Stomach smooth muscle (tissue), 2 donors: ENCODE measurements around the gene KRT78.
"Not testable (repeated sequence)": the region's sequence is repeated elsewhere in the genome, so short reads cannot be mapped to it uniquely, and the experiment has no call there.

Experiments
- H3K27ac ChIP-seq: one replicate; pipeline ENCODE4 v1.7.0; 2013; ENCODE audit warnings: mild to moderate bottlenecking, low read length, inconsistent platforms
- H3K27me3 ChIP-seq, 2 donors: one replicate each; pipeline ENCODE4 v1.7.0; 2013; ENCODE audit warnings: low read length in 2 of 2; ENCODE audit not compliant: insufficient read depth in 2 of 2, control insufficient read depth in 1 of 2
- H3K36me3 ChIP-seq, 2 donors: one replicate each; pipeline ENCODE4 v1.7.0; 2013; ENCODE audit warnings: low read length in 2 of 2; ENCODE audit not compliant: control insufficient read depth in 2 of 2, insufficient read depth in 2 of 2
- H3K4me1 ChIP-seq: one replicate; pipeline ENCODE4 v1.7.0; 2013; ENCODE audit warnings: low read length; ENCODE audit not compliant: control insufficient read depth, insufficient read depth
- H3K4me3 ChIP-seq, 2 donors: one replicate each; pipeline ENCODE4 v1.7.0; 2013; ENCODE audit warnings: low read length in 2 of 2
- H3K9ac ChIP-seq, 2 donors: one replicate each; pipeline ENCODE4 v1.7.0; 2013; ENCODE audit warnings: low read length in 2 of 2, mild to moderate bottlenecking in 1 of 2
- H3K9me3 ChIP-seq, 2 donors: one replicate each; pipeline ENCODE4 v1.7.0; 2013; ENCODE audit warnings: low read length in 2 of 2; ENCODE audit not compliant: control insufficient read depth in 2 of 2
- donor health status: healthy.
- donor health status: Pancreatic carcinoma.

The KRT78 gene, protein sequence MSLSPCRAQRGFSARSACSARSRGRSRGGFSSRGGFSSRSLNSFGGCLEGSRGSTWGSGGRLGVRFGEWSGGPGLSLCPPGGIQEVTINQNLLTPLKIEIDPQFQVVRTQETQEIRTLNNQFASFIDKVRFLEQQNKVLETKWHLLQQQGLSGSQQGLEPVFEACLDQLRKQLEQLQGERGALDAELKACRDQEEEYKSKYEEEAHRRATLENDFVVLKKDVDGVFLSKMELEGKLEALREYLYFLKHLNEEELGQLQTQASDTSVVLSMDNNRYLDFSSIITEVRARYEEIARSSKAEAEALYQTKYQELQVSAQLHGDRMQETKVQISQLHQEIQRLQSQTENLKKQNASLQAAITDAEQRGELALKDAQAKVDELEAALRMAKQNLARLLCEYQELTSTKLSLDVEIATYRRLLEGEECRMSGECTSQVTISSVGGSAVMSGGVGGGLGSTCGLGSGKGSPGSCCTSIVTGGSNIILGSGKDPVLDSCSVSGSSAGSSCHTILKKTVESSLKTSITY

DNA sequence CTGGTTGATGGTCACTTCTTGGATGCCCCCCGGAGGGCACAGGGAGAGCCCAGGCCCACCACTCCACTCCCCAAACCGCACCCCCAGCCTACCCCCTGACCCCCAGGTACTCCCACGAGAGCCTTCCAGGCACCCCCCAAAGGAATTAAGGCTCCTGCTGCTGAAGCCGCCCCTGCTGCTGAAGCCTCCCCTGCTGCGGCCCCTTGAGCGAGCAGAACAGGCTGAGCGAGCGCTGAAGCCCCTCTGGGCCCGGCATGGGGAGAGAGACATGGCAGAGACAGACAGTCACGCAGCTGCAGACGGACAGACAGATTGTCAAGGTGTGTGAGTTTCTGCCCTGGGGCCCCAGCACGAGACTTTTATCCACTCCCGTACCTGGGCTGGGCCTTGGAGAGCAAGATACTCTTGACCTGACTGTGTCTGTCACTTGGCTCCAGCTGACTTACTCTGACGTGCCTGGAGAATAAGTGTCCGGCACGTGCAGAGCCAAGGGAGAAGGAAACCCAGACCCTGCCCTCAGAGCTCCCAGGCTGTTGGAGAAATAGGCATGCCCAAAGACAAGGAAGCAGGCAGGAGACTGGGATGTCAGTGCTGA lies at the start of gene KRT78:
Gene KRT78 (minus strand): TSS at position 334 of the 595 bp plus-strand sequence. CDS start 64 bp downstream, at position 270.
- H3K9ac ChIP-seq, result no peak within 1 kb of the TSS
- H3K27ac ChIP-seq, result no peak within 1 kb of the TSS
- H3K4me3 ChIP-seq, result no peak within 1 kb of the TSS
- no peaks in the 10 kb centered on the region for H3K9me3 ChIP-seq
- H3K27me3 ChIP-seq, result peaks cover 0 to 8% of the 10 kb centered on the region in 2 donors
- H3K4me1 ChIP-seq, result no peaks in the 10 kb centered on the region
- H3K36me3 ChIP-seq, result no peaks in the 10 kb centered on the region

DNA sequence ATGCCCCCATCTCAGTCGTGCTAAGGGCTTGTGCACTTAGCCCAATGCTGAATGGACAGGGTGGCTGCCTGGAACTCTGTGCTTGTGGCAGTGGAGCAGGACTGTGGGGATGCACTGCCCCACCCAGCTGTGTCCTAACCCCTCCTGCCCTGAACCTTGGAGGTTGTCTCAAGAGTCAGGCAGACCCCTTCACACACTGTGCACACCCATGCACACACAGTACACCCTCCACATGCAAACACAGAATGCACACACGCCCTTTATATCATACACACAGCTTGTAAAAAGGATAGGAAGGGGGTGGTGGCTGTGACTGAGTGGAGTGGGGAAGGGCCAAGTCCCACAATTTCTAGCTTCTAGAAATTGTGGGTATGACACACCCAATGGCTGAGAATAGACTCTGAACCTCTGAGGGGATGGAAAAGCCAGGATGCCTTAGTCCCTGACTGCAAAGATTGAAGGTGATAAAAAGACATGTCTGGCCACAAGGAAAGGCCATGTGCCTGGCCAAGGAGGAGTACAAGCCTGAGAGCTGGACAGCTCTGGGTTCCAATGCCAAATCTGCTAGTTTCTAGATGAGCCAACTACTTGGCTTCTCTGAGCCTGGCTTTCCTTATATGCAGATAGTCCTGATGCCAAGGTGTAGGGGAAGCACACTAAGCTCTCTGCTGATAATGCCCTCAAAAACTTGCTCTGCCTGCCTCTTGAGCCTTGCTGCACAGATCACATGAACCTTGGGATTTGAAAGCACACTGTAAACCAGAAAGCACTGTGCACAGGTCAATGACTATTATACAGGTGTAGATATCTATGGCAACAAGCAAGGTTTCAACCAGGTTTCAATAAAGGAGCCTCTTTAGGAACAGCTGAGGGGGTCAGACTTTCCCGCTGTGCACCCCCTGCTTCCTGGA lies 47.7 kb upstream of the KRT78 start:
- H3K9ac ChIP-seq, result no peak overlapping the region
- no peaks in the 10 kb centered on the region for H3K9me3 ChIP-seq
- H3K36me3 ChIP-seq, result peaks cover 5 to 19% of the 10 kb centered on the region in 2 donors
- no peaks in the 10 kb centered on the region for H3K4me1 ChIP-seq
- H3K27ac ChIP-seq, result no peak overlapping the region
- H3K4me3 ChIP-seq, result no peak overlapping the region
- no peaks in the 10 kb centered on the region for H3K27me3 ChIP-seq

GRCh38 chr12:52895726-52896189 lies 47.0 kb upstream of the KRT78 start:
- no peaks in the 10 kb centered on the region for H3K27me3 ChIP-seq
- H3K9ac ChIP-seq, result no peak overlapping the region
- no peak overlapping the region for H3K27ac ChIP-seq
- H3K4me3 ChIP-seq, result no peak overlapping the region
- no peaks in the 10 kb centered on the region for H3K9me3 ChIP-seq
- peaks cover 5 to 14% of the 10 kb centered on the region in 2 donors for H3K36me3 ChIP-seq
- no peaks in the 10 kb centered on the region for H3K4me1 ChIP-seq

- H3K27ac ChIP-seq, result no peak overlapping the region
- no peaks in the 10 kb centered on the region for H3K36me3 ChIP-seq
- H3K4me3 ChIP-seq, result no peak overlapping the region
- no peak overlapping the region for H3K9ac ChIP-seq
- H3K9me3 ChIP-seq, result no peaks in the 10 kb centered on the region
- H3K27me3 ChIP-seq, result no peaks in the 10 kb centered on the region
- no peaks in the 10 kb centered on the region for H3K4me1 ChIP-seq
These were observed 44.2 kb upstream of the KRT78 start for GRCh38 chr12:52892974-52893373.

DNA sequence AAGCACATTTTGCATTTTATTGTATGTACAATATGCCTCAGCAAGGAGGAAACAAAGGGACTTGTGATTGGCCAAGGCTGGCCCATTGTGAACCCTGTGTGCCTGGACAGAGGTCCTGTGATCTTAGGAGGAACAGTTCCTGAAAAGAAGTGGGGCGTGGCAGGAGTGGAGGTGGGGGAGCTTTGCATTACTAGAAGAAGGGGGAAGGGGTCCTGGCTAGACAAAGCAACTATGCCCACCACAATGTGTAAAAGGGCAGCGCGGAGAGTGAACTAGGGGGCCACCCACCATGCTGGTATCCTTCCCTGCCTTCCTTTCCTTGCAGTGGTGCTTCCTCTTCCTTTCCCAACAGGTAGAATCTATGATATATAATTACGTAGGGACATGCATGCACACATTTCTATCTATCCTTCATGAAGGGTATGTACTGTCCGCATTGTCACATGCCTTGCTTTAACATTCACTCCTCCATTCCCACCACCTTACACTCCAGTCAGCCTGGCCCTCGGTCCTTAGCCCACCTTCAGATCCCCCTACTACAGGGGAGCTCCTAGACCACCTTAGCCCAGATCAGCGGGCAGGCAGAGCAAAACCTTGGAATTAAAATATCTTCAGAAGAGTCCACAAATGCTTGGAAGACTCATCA lies 43.5 kb upstream of the KRT78 start:
- H3K36me3 ChIP-seq, result no peaks in the 10 kb centered on the region
- no peak overlapping the region for H3K27ac ChIP-seq
- no peak overlapping the region for H3K4me3 ChIP-seq
- H3K4me1 ChIP-seq, result no peaks in the 10 kb centered on the region
- H3K9me3 ChIP-seq, result no peaks in the 10 kb centered on the region
- H3K27me3 ChIP-seq, result no peaks in the 10 kb centered on the region
- H3K9ac ChIP-seq, result no peak overlapping the region

DNA sequence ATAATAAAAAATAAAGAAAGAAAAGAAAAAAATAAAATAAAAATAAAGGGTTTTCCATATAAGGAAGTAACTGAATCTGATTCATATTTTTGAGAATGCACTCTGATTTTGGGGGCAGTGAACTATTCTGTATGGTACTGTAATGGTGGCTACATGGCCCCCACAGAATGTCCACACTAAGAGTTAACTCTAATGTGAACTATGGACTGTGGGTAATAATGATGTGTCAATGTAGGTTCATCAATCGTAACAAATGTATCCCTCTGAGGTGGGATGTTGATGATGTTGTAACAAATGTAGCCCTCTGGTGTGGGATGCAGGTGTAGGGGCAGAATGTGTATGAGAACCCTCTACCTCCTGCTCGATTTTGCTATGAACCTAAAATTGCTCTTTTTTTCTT lies 42.2 kb upstream of the KRT78 start:
- H3K27ac ChIP-seq, result no peak overlapping the region
- no peaks in the 10 kb centered on the region for H3K9me3 ChIP-seq
- no peak overlapping the region for H3K9ac ChIP-seq
- H3K4me1 ChIP-seq, result no peaks in the 10 kb centered on the region
- H3K36me3 ChIP-seq, result no peaks in the 10 kb centered on the region
- H3K27me3 ChIP-seq, result no peaks in the 10 kb centered on the region
- no peak overlapping the region for H3K4me3 ChIP-seq

DNA sequence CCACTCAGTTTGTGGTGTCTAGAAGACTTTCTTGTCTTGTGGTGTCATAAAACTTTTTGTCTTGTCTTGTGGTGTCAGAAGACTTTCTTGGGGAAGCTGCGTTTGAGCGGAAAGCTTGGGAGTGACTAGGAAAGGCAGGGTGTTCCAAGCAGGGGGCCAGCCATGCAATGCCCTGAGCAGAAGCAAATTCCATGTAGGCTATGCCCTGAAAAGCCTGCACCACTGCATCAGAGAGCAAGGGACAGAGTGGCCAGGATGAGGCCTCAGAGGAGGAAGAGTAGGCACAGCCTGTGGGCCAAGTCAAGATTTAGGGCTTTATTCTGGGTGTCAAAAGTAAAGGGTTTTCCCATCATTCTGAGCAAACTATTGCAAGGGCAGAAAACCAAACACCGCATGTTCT lies 41.6 kb upstream of the KRT78 start:
- Histone ChIP-seq H3K4me3 (no peak overlapping the region), H3K27ac (no peak overlapping the region), H3K9me3 (no peaks in the 10 kb centered on the region), H3K4me1 (no peaks in the 10 kb centered on the region), H3K36me3 (no peaks in the 10 kb centered on the region), H3K9ac (no peak overlapping the region), H3K27me3 (no peaks in the 10 kb centered on the region)

DNA sequence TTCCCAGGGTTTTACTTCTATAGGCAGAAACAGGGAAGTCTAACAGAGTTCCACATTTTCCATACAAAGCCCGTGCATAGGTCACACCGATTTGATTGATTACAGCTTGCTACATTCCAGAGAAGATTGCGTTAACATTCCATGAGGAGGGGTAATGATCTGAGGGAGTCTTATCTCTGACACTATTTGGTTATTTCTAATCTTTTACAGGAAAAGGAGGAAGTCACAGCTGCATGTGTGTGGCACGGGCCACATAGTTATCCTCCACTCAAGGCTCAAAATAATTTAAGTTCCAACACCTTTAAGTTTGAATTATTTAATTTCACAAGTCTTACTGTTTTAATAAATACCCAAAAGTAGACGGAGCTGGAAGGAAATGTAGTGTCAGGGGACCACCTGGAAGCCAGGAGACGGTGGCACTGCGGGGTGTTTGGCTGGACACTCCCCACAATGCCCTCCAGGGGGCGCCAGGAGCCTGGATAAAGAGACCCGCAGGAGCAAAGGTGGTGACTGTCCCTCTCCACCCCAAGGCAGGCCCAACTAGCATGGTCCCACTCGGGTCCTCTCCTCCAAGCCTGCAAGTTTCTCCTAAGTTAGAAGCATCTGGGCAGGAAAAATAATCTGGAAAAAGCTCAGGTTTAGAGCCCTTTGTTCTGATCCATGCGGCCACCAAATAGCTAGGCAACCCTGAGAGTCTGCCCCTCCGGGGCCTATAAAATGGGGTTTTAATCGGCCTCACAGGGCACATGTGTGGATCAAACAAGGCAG lies 35.9 kb upstream of the KRT78 start:
- Histone ChIP-seq H3K4me3 (no peak overlapping the region), H3K27me3 (no peaks in the 10 kb centered on the region), H3K9me3 (no peaks in the 10 kb centered on the region), H3K4me1 (peaks cover 6% of the 10 kb centered on the region), H3K9ac (no peak overlapping the region), H3K27ac (no peak overlapping the region), H3K36me3 (no peaks in the 10 kb centered on the region)

DNA sequence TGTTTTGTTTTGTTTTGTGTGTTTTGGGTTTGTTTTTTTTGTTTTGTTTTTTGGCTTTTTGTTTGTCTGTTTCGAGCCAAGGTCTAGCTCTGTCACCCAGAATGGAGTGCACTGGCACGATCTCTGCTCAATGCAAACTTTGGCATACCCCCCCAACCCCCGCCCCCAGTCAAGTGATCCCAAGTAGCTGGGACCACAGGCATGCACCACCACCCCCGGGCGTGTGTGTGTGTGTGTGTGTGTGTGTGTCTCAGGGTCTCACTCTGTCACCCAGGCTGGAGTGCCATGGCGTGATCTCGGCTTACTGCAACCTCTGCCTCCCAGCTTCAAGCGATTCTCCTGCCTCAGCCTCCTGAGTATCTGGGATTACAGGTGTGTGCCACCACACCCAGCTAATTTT lies 31.7 kb upstream of the KRT78 start:
- not testable (repeated sequence) for H3K27me3 ChIP-seq, H3K36me3 ChIP-seq, H3K27ac ChIP-seq, H3K9ac ChIP-seq, H3K4me3 ChIP-seq, H3K9me3 ChIP-seq
- peaks cover 20% of the 10 kb centered on the region for H3K4me1 ChIP-seq
